ENCODE measurements around the gene BGN.

Gene BGN

GRCh38 chrX:153456161-153456560 lies 38.6 kb upstream of the BGN start:
- intact Hi-C loops (cut with micrococcal nuclease): no loop called here
- H3K9me3 Mint-ChIP-seq: no peaks in the 10 kb centered on the region
- H3K36me3 Mint-ChIP-seq (ENCODE audit: low read depth): peaks cover 92% of the 10 kb centered on the region
- no peak overlapping the region for H3K4me3 Mint-ChIP-seq
- no peak overlapping the region for H3K27ac Mint-ChIP-seq
- H3K27me3 Mint-ChIP-seq: no peaks in the 10 kb centered on the region
- H3K4me1 Mint-ChIP-seq (ENCODE audit: low read depth): no peaks in the 10 kb centered on the region

DNA sequence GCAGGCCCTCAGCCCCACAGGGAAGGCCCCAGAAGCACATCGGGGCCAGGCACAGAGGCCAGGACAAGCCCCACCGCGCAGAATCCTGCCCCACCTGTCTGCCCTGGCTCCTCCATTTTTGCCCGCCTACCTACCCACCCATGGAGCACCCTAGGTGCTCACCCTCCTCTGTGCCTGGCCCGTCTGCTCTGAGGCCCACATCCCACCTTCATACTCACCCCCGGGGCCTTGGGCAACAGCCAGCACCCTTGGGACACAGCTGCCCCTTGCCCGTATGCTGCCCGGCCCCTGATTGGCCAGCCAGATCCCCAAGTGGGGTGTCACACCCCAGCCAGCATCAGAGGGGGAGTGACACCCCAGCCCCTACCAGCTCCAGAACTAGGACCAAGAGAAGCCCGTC lies 38.1 kb upstream of the BGN start:
- no peak overlapping the region for H3K4me3 Mint-ChIP-seq
- no peaks in the 10 kb centered on the region for H3K9me3 Mint-ChIP-seq

GRCh38 chrX:153457136-153457825 lies 37.5 kb upstream of the BGN start:
- no peak overlapping the region for H3K27ac Mint-ChIP-seq
- no peaks in the 10 kb centered on the region for H3K27me3 Mint-ChIP-seq
- H3K36me3 Mint-ChIP-seq (ENCODE audit: low read depth): peaks cover 93% of the 10 kb centered on the region
- no peaks in the 10 kb centered on the region for H3K4me1 Mint-ChIP-seq (ENCODE audit: low read depth)
- H3K9me3 Mint-ChIP-seq: no peaks in the 10 kb centered on the region
- intact Hi-C loops (cut with micrococcal nuclease): no loop called here
- H3K4me3 Mint-ChIP-seq: no peak overlapping the region

More for the DNA sequence above, 38.1 kb upstream of the BGN start:
- Mint-ChIP-seq H3K36me3 (ENCODE audit: low read depth) (peaks cover 92% of the 10 kb centered on the region), H3K27me3 (no peaks in the 10 kb centered on the region), H3K27ac (no peak overlapping the region), H3K4me1 (ENCODE audit: low read depth) (no peaks in the 10 kb centered on the region)
- intact Hi-C loops (cut with micrococcal nuclease): no loop called here

GRCh38 chrX:153457827-153458466 lies 36.8 kb upstream of the BGN start:
- Mint-ChIP-seq H3K4me3 (no peak overlapping the region), H3K4me1 (ENCODE audit: low read depth) (no peaks in the 10 kb centered on the region), H3K36me3 (ENCODE audit: low read depth) (peaks cover 95% of the 10 kb centered on the region), H3K9me3 (no peaks in the 10 kb centered on the region), H3K27me3 (no peaks in the 10 kb centered on the region), H3K27ac (no peak overlapping the region)
- intact Hi-C loops (cut with micrococcal nuclease): no loop called here

DNA sequence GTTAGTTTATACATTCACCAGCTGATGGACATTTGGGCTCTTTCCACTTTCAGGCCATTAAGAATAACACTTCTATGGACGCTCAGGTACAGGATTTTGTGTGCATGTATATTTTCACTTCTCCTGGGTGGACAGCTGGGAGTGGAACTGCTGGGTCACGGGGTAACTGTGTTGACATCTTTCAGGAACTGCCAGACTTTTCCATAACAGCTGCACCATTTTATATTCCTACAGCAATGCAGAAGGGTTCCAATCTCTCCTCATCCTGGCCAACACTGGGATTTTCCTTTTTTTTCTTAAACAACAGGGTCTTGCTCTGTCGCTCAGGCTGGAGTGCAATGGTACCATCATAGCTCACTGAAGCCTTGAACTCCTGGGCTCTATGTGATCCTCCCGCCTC lies 36.3 kb upstream of the BGN start:
- H3K4me3 Mint-ChIP-seq: no peak overlapping the region
- H3K9me3 Mint-ChIP-seq: no peaks in the 10 kb centered on the region
- intact Hi-C loops (cut with micrococcal nuclease): no loop called here
- no peaks in the 10 kb centered on the region for H3K27me3 Mint-ChIP-seq
- H3K36me3 Mint-ChIP-seq (ENCODE audit: low read depth): peaks cover 95% of the 10 kb centered on the region
- H3K27ac Mint-ChIP-seq: no peak overlapping the region
- no peaks in the 10 kb centered on the region for H3K4me1 Mint-ChIP-seq (ENCODE audit: low read depth)

- no peaks in the 10 kb centered on the region for H3K27me3 Mint-ChIP-seq
- H3K9me3 Mint-ChIP-seq: no peaks in the 10 kb centered on the region
- no peak overlapping the region for H3K4me3 Mint-ChIP-seq
- no peaks in the 10 kb centered on the region for H3K4me1 Mint-ChIP-seq (ENCODE audit: low read depth)
- peaks cover 96% of the 10 kb centered on the region for H3K36me3 Mint-ChIP-seq (ENCODE audit: low read depth)
- no peak overlapping the region for H3K27ac Mint-ChIP-seq
- intact Hi-C loops (cut with micrococcal nuclease): no loop called here
These were observed 34.8 kb upstream of the BGN start for GRCh38 chrX:153459986-153460385.

- intact Hi-C loops (cut with micrococcal nuclease): no loop called here
- Mint-ChIP-seq H3K27me3 (no peaks in the 10 kb centered on the region), H3K36me3 (ENCODE audit: low read depth) (peaks cover 96% of the 10 kb centered on the region), H3K4me3 (no peak overlapping the region), H3K27ac (no peak overlapping the region), H3K4me1 (ENCODE audit: low read depth) (no peaks in the 10 kb centered on the region), H3K9me3 (no peaks in the 10 kb centered on the region)
These were observed 34.0 kb upstream of the BGN start for GRCh38 chrX:153460826-153461225.

- H3K27ac Mint-ChIP-seq: no peak overlapping the region
- H3K4me3 Mint-ChIP-seq: no peak overlapping the region
- intact Hi-C loops (cut with micrococcal nuclease): no loop called here
- peaks cover 5% of the 10 kb centered on the region for H3K4me1 Mint-ChIP-seq (ENCODE audit: low read depth)
- no peaks in the 10 kb centered on the region for H3K9me3 Mint-ChIP-seq
- no peaks in the 10 kb centered on the region for H3K27me3 Mint-ChIP-seq
- H3K36me3 Mint-ChIP-seq (ENCODE audit: low read depth): peaks cover 92% of the 10 kb centered on the region
These were observed 32.5 kb upstream of the BGN start for GRCh38 chrX:153462291-153462690.

DNA sequence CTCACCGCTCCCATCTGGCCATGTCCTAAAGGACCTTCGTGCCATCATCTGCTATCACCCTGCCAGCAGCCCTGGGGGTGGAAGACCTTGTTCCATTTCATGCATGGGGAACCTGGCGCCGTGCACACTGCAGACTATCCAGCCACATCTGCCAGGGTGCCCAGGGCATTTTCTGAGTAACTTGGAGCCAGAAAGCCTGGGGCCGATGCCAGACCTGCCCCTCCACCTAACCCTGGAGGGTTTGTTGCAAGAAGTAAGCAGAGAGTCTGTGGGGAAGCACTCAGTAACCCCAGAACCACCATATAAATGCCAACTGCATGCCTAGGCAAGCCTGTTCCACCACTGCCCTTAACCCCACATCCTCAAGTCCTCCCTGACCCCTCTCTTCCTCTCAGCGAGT lies 31.7 kb upstream of the BGN start:
- Mint-ChIP-seq H3K27ac (no peak overlapping the region), H3K27me3 (no peaks in the 10 kb centered on the region), H3K9me3 (no peaks in the 10 kb centered on the region), H3K36me3 (ENCODE audit: low read depth) (peaks cover 92% of the 10 kb centered on the region), H3K4me3 (no peak overlapping the region), H3K4me1 (ENCODE audit: low read depth) (peaks cover 12% of the 10 kb centered on the region)
- intact Hi-C loops (cut with micrococcal nuclease): no loop called here

GRCh38 chrX:153463556-153463955 lies 31.2 kb upstream of the BGN start:
- peaks cover 93% of the 10 kb centered on the region for H3K36me3 Mint-ChIP-seq (ENCODE audit: low read depth)
- peaks cover 16% of the 10 kb centered on the region for H3K4me1 Mint-ChIP-seq (ENCODE audit: low read depth)
- no peak overlapping the region for H3K4me3 Mint-ChIP-seq
- no peaks in the 10 kb centered on the region for H3K9me3 Mint-ChIP-seq
- intact Hi-C loops (cut with micrococcal nuclease): no loop called here
- no peak overlapping the region for H3K27ac Mint-ChIP-seq
- no peaks in the 10 kb centered on the region for H3K27me3 Mint-ChIP-seq

- intact Hi-C loops (cut with micrococcal nuclease): no loop called here
- Mint-ChIP-seq H3K4me3 (no peak overlapping the region), H3K4me1 (ENCODE audit: low read depth) (peaks cover 16% of the 10 kb centered on the region), H3K9me3 (no peaks in the 10 kb centered on the region), H3K36me3 (ENCODE audit: low read depth) (peaks cover 92% of the 10 kb centered on the region), H3K27ac (no peak overlapping the region), H3K27me3 (no peaks in the 10 kb centered on the region)
These were observed 30.7 kb upstream of the BGN start for GRCh38 chrX:153464116-153464515.

DNA sequence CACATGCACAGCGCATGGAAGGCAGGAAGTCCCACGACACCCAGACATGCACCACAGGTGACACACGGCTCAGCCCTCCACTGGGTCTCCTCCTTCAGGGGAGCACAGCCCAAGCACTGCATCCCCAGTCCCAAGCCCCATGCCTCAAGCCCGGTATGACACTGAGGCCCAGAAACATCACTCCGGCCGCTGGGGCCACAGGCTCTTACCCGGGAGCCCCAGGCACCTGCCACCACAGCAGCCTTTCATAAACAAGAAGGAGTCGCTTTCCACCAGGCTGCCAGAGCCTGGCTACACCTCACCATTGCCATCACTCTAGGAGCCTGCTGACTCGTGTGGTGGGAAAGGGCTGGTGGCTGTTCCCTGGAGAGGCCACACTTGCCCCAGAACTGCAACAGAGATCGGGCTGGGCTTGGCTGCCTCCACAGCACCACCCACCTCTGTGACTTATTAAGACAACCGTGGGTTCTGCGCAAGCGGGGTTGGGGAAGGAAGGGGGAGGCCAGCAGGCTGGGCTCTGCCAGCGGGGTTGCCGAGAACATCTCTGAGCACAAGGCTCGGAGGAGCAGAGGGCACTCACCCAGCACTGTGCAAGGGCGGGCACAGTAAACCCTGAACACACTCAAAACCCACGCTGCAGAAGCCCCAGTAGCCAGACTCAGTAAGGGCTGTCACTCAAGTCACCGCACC lies 28.9 kb upstream of the BGN start:
- Mint-ChIP-seq H3K36me3 (ENCODE audit: low read depth) (peaks cover 75% of the 10 kb centered on the region), H3K4me1 (ENCODE audit: low read depth) (peaks cover 16% of the 10 kb centered on the region), H3K27me3 (no peaks in the 10 kb centered on the region), H3K27ac (no peak overlapping the region), H3K4me3 (no peak overlapping the region), H3K9me3 (no peaks in the 10 kb centered on the region)
- intact Hi-C loops (cut with micrococcal nuclease): no loop called here

- H3K4me1 Mint-ChIP-seq (ENCODE audit: low read depth): peaks cover 16% of the 10 kb centered on the region
- intact Hi-C loops (cut with micrococcal nuclease): no loop called here
These were observed 26.7 kb upstream of the BGN start for GRCh38 chrX:153468008-153468580.

DNA sequence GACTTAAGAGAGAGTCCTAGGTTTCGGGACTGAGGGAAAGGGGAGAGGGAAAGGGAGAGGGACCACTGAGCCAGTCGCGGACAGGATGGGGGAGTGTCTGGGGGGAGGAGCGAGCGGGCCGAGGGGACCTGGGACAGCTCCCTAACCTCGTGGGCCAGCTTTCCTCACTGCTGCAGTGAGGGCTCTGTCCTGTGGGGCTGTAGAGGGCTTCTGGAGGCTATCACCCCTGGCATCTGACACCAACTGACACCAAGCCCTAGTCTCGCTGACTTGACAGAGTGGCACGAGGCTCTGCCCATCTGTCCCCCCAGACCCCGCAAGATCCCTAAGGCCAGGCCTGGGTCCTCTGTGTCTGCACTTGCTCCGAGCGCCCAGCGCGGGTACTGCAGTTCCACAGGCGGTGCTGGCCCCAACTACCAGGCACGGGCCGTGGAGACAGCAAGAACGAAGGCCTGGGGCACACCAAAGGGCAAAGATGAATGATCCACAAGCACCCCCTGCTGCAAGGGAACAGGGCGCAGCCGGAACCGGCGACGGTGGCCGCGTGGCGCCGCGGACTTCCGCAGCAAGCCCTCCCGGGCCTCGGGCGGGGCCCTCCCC lies 24.9 kb upstream of the BGN start:
- Mint-ChIP-seq H3K4me3 (peak overlapping the region; percentile 78), H3K9me3 (no peaks in the 10 kb centered on the region), H3K36me3 (ENCODE audit: low read depth) (peaks cover 38% of the 10 kb centered on the region), H3K27me3 (peaks cover 8% of the 10 kb centered on the region), H3K27ac (peak overlapping the region; percentile 75), H3K4me1 (ENCODE audit: low read depth) (peaks cover 16% of the 10 kb centered on the region)
- intact Hi-C loops (cut with micrococcal nuclease): loop anchor here (2.0 kb wide), 1 partner anchor 37 kb away; no protein-coding TSS in a partner anchor

More at GRCh38 chrX:153468008-153468580, 26.7 kb upstream of the BGN start:
- Mint-ChIP-seq H3K4me3 (no peak overlapping the region), H3K36me3 (ENCODE audit: low read depth) (peaks cover 56% of the 10 kb centered on the region), H3K27ac (peak overlapping the region; percentile 13), H3K27me3 (no peaks in the 10 kb centered on the region), H3K9me3 (no peaks in the 10 kb centered on the region)

All from dendritic cell treated with granulocyte-macrophage colony-stimulating factor and Interleukin-4, amounts not matched to agents 40 ng/mL and 50 ng/mL, for 4 days (primary cell).